Measurements from ENCODE around the gene LZTFL1. TPM values are rescaled to one million over a fixed set of nuclear protein-coding genes. Genes with fewer than 3 reads are reported as not detected.
A peak's percentile ranks its signal among the peaks of the same experiment; 100 is the strongest.

LZTFL1 gene
- total RNA-seq, 4 donors from 2014 or later = 39.5 to 56.5 (median 51.4) TPM

DNA sequence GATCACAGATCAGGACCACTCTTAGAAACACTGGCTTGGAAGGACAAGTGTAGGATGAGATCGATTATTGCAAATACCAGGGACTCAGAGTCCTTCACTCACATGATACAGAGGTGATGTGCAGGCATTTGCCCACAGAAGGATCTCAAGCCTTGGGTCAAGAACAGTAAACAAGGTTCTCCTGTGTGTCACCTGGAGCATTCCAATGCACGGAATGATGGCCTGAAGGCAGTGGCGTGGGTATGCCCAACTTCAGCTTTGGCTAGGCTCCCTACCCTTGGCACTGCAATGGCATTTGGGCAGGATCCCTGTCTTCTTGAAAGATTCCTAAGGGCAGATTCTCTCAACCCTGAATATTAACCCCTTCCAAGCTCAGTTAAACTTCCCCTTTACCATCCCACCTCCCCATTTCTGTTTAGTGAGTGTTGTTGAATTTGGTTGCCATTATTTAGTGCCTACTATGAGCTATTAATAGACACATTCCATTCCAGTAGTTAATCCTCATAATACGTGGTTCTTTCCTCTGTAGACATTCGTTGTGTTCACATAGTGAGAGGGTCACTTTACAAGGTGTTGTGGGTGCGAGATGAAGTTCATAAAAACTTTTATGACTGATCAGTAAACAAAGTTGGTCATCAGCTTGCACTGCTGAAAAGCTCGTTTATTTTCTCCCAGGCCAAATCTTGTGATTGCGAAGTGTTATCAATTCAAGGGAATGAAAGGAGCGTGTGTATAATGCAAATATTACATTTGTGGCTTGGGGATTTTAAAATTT, 1.1 kb upstream of the LZTFL1 start:
- no peak overlapping the region for H3K27ac ChIP-seq
- no peaks in the 10 kb centered on the region for H3K27me3 ChIP-seq
- H3K9me3 ChIP-seq = no peaks in the 10 kb centered on the region
- intact Hi-C loops (cut with DNase I) = no loop called here
- WGBS, 2 donors = 88 to 95% methylated on average over 9 of the region's 9 CpGs
- no peak for DNase-seq
- H3K36me3 ChIP-seq = no peaks in the 10 kb centered on the region
- H3K4me1 ChIP-seq = peaks cover 12 to 19% of the 10 kb centered on the region in 2 donors
- TF ChIP-seq, protein P1, sequence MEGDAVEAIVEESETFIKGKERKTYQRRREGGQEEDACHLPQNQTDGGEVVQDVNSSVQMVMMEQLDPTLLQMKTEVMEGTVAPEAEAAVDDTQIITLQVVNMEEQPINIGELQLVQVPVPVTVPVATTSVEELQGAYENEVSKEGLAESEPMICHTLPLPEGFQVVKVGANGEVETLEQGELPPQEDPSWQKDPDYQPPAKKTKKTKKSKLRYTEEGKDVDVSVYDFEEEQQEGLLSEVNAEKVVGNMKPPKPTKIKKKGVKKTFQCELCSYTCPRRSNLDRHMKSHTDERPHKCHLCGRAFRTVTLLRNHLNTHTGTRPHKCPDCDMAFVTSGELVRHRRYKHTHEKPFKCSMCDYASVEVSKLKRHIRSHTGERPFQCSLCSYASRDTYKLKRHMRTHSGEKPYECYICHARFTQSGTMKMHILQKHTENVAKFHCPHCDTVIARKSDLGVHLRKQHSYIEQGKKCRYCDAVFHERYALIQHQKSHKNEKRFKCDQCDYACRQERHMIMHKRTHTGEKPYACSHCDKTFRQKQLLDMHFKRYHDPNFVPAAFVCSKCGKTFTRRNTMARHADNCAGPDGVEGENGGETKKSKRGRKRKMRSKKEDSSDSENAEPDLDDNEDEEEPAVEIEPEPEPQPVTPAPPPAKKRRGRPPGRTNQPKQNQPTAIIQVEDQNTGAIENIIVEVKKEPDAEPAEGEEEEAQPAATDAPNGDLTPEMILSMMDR (IDR thresholded peaks at IDR 0.05) = no peak
- no peak for TF ChIP-seq POLR2A (IDR thresholded peaks at IDR 0.05)
- no peak overlapping the region for H3K4me3 ChIP-seq (replicated peaks in 1 of 3)

DNA sequence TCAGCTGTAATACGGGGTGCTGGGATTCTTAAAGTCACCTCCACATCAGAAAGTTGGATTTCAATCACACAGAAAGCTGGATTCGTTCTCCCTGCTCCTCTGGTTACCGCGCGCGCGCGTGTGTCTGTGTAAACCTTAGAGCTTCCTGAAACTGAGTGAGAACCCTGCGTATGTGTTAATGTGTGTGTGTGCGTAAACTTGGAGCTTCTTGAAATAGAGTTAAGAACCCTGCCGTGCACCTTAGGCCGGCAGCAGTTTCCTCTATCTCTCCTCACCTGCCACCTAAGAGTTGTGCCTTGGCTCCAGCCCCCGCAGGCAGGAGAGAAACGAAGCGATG, 531 bp downstream of the LZTFL1 start:
- H3K4me3 ChIP-seq (replicated peaks in 1 of 3) = peak overlapping the region; percentile 63 to 86 (median 65)
- DNase-seq = peak in 1 of 2 donors; percentile 10
- H3K36me3 ChIP-seq = peaks cover 0 to 5% of the 10 kb centered on the region in 2 donors
- TF ChIP-seq, protein P1 (IDR thresholded peaks at IDR 0.05) = no peak
- TF ChIP-seq POLR2A (IDR thresholded peaks at IDR 0.05) = no peak
- 0 to 1% methylated on average over 14 to 15 of the region's 15 CpGs for WGBS, 2 donors
- H3K9me3 ChIP-seq = no peaks in the 10 kb centered on the region
- intact Hi-C loops (cut with DNase I) = no loop called here
- H3K27me3 ChIP-seq = no peaks in the 10 kb centered on the region
- no peak overlapping the region for H3K27ac ChIP-seq
- peaks cover 12 to 19% of the 10 kb centered on the region in 2 donors for H3K4me1 ChIP-seq

DNA sequence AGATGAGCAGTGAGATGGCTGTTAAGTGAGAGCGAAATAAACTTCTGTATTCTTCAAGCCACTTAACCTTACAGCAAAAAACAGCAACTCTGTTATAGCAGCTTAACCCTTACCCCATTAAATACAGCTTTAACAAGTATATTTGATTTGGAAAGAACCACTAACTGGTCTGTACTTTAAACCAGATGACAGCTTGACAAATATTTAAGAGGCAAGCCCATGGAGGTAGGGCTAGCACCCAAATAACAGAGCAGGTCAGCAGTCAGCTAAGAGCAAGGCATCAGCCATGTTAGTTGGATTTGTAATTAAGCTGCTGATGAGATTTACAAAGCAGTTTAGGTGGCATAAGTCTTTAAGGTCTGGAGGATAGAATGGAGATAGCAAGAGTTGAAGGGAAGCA, 3.5 kb downstream of the LZTFL1 start:
- Histone ChIP-seq H3K27me3 (no peaks in the 10 kb centered on the region), H3K4me1 (peaks cover 12 to 19% of the 10 kb centered on the region in 2 donors), H3K9me3 (no peaks in the 10 kb centered on the region), H3K36me3 (peaks cover 19% of the 10 kb centered on the region in 2 donors), H3K27ac (no peak overlapping the region), H3K4me3 (replicated peaks in 1 of 3) (no peak overlapping the region)
- TF ChIP-seq POLR2A (IDR thresholded peaks at IDR 0.05) = no peak
- TF ChIP-seq, protein P1 (IDR thresholded peaks at IDR 0.05) = no peak
- 57 to 85% methylated on average over 1 of the region's 1 CpG for WGBS, 2 donors
- intact Hi-C loops (cut with DNase I) = loop anchor here (10.0 kb wide), 1 partner anchor 74 kb away; no protein-coding TSS in a partner anchor
- no peak for DNase-seq

DNA sequence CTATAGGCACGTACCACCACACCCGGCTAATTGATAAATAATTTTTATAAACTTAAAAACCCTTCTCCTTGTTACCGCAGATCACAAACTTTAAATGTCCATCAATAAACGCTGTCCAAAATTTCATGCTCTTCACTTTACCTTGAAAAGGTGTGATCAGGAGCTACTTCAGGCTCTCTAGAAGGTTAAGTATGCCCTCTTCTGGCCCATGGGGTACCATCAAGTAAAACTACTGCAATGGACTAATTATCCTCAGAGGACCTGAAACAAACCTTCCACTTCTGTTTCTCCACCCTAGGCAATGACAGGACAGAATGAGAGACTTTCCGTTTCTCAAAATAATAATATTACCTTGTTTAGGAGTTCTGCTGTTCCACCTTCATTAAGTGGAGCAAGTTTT, 9.2 kb downstream of the LZTFL1 start:
- Histone ChIP-seq H3K4me1 (no peaks in the 10 kb centered on the region), H3K4me3 (replicated peaks in 1 of 3) (no peak overlapping the region), H3K27ac (no peak overlapping the region), H3K27me3 (no peaks in the 10 kb centered on the region), H3K36me3 (peaks cover 36 to 66% of the 10 kb centered on the region in 2 donors), H3K9me3 (no peaks in the 10 kb centered on the region)
- no peak for DNase-seq
- intact Hi-C loops (cut with DNase I) = loop anchor here (10.0 kb wide), 1 partner anchor 68 kb away; no protein-coding TSS in a partner anchor
- WGBS, 2 donors = 91 to 92% methylated on average over 5 of the region's 5 CpGs
- TF ChIP-seq POLR2A (IDR thresholded peaks at IDR 0.05) = no peak
- TF ChIP-seq, protein P1 (IDR thresholded peaks at IDR 0.05) = peak in 2 of 6 experiments; percentile 9 to 15

DNA sequence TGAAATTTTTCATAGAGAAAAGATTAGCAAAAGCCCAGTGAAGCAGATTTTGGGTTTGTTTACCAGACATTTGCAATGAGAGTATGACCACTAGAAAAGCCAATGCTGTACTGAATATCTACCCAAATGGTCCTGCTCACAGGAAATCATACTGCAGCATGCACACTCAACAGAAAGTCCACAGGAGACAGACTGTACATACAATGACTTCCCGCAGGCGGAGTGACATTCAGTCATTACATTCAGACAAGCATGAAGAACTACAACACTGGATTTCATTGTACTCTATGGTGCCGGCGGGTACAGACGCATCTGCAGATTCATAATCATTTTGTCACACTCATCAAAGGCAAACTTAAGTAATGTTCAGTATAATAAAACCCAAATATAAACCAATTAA, 11.8 kb downstream of the LZTFL1 start:
- Histone ChIP-seq H3K4me3 (replicated peaks in 1 of 3) (no peak overlapping the region), H3K9me3 (no peaks in the 10 kb centered on the region), H3K4me1 (no peaks in the 10 kb centered on the region), H3K27me3 (no peaks in the 10 kb centered on the region), H3K36me3 (peaks cover 44 to 74% of the 10 kb centered on the region in 2 donors), H3K27ac (no peak overlapping the region)
- 83 to 85% methylated on average over 5 of the region's 5 CpGs for WGBS, 2 donors
- intact Hi-C loops (cut with DNase I) = loop anchor here (10.0 kb wide), 1 partner anchor 65 kb away; no protein-coding TSS in a partner anchor
- no peak for TF ChIP-seq POLR2A (IDR thresholded peaks at IDR 0.05)
- TF ChIP-seq, protein P1 (IDR thresholded peaks at IDR 0.05) = no peak
- no peak for DNase-seq
